ENCODE results near the gene ARHGEF18.
"Not testable (repeated sequence)": the region's sequence is repeated elsewhere in the genome, so short reads cannot be mapped to it uniquely, and the experiment has no call there.

The ARHGEF18 gene

GRCh38 chr19:7348587-7349230, at the start of gene ARHGEF18:
Gene ARHGEF18 (plus strand): TSS chr19:7348937. CDS start chr19:7362891, 13,954 bp downstream.
- DNase-seq = peak; percentile 87

DNA sequence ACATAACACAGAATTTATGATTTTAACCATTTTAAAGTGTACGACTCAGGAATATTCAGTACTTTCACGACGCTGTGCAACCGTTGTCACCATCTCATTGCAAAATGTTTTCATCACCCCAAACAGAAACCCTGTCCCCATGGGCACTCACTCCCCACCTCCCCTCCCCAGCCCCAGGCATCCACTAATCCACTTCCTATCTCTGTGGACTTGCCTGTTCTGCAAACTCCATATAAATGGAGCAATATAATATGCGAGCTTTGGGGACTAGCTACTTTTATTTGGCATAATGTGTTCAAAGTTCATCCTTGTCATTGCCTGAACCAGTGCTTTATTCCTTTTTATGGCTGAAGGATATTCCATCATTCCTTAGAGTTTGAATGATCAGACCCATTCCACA, 47.2 kb upstream of the ARHGEF18 start:
- DNase-seq = no peak

- no peak for DNase-seq
These were observed 45.3 kb upstream of the ARHGEF18 start for GRCh38 chr19:7303470-7303869.

DNA sequence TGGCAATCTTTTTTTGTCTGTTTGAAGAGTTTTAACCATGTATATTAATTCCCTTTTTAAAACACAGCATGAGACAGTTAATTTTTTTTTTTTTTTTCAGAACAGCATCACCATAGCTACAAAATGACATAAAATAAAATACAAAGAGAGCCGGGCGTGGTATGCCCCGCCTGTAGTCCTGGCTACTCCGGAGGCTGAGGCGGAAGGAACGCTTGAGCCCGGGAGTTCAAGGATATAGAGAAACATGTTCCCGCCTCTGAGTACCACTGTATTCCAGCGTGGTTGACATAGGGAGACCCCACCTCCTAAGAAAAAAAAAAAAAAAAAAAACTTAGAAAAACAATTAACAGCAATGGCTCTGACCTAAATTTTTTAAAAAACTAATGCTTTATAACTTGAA, 44.5 kb upstream of the ARHGEF18 start:
- DNase-seq = no peak

DNA sequence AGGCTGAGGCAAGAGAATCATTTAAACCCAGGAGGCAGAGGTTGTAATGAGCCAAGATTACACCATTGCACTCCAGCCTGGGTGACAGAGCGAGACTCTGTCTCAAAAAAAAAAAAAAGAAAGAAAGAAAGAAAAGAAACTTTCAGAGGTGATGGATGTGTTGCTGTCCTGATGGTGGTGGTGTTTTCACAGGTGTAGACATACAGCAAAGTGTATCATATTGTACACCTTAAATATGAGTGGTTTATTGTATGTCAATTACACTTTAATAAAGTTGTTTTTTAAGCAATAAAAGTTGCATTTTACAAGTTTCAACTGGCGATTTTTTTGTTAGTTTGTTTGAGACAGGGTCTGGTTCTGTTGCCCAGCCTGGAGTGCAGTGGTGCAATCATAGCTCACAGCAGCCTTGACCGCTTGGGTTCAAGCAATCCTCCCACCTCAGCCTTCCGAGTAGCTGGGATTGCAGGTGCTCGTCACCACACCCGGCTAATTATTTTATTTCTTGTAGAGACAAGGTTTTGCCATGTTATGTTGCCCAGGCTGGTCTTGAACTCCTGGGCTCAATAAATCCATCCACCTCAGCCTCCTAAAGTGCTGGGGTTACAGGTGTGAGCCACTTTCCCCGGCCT, 41.0 kb upstream of the ARHGEF18 start:
- no peak for DNase-seq

DNA sequence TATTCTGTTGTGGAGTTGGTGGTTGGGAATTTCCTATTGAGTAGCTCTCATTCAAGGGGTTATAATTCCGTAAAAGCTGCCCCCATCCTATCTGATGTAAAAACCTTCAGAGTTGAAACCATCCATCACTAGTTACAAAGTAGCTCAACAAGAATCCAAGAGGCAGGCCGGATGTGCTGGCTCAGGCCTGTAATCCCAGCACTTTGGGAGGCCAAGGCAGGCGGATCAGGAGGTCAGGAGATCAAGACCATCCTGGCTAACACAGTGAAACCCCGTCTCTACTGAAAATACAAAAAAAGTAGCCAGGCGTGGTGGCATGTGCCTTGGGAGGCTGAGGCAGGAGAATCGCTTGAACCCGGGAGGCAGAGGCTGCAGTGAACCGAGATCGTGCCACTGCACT, 40.4 kb upstream of the ARHGEF18 start:
- DNase-seq = not testable (repeated sequence)

DNA sequence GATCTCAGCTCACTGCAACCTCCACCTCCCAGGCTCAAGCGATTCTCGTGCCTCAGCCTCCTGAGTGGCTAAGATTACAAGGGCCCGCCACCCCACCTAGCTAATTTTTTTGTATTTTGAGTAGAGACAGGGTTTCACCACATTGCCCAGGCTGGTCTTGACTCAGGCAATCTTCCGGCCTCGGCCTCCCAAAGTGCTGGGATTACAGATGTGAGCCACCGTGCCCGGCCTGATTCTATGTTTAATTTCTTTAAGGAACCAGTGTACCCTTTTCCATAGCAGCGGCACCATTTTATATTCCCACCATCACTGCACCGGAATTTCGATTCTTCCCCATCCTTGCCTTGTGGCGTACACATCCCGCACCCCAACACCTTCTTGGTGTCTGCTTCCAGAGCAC, 36.8 kb upstream of the ARHGEF18 start:
- no peak for DNase-seq

- DNase-seq = no peak
These were observed 35.9 kb upstream of the ARHGEF18 start for GRCh38 chr19:7312816-7313215.

DNA sequence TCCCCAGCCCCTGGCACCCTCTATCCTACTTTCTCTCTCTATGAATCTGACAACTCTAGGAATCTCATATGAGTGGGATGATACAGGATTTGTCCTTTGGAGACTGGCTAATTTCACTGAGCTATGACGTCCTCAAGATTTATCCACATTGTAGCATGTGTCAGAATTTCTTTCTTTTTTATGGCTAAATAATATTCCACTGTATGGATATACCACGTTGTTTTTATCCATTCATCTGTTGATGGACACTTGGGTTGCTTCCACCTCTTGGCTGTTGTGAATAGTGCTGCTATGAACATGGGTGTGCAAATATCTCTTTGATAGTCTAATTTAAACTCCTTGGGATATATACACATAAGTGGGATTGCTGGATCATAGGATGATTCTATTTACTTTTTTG, 30.6 kb upstream of the ARHGEF18 start:
- no peak for DNase-seq

DNA sequence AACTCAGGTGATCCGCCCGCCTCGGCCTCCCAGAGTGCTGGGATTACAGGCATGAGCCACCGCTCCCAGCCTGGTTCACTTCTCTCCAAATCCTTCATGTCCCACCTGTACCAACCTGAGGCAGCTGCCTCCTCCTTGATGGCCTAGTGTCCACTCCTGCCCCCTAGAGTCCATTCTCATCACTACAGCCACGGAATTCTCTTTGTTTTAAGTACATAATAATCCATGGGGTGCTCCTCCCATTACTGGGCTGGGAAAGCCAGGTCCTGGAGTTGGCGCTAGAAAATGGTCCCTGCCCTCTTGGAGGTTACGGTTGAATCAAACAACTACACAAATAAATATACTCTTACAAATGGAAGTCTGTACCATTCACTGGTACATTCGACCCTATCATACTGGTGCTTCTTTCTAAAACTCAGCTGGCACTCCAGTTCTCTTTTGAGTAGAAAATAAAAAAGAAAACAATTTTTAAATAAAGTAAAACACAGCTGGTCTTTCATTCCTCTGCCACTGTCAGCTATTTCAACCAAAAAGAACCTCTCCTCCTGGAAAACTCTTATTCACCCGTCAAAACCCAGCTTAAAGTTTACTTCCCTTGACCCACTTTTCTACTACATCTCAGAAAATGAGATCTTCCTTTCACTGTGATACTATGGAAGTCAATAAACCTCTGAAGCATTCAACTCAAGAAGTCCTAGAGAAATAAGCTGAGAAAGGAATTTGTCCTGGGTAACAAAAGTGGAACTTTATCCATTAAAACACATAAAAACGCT, 22.4 kb upstream of the ARHGEF18 start:
- DNase-seq = peak; percentile 73

GRCh38 chr19:7327802-7328201, 20.9 kb upstream of the ARHGEF18 start:
- no peak for DNase-seq

- no peak for DNase-seq
These were observed 20.1 kb upstream of the ARHGEF18 start for GRCh38 chr19:7328647-7329046.

DNA sequence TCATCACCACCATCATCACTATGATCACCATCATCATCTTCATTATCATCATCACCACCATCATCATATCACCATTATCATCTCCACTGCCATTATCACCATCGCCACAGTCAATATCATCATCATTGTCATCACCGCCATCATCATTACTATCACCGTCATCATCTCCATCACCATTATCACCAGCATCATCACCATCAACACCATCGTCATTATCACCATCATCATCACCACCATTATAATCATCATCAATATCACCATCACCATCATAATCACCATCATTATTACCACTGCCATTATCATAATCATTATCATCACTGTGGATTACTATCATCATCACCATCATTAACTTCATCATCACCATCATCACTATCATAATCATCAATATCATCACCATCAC, 17.3 kb upstream of the ARHGEF18 start:
- DNase-seq = no peak

- DNase-seq = no peak
These were observed 15.3 kb upstream of the ARHGEF18 start for GRCh38 chr19:7333198-7334118.

- no peak for DNase-seq
These were observed 12.3 kb upstream of the ARHGEF18 start for GRCh38 chr19:7336321-7336973.

DNA sequence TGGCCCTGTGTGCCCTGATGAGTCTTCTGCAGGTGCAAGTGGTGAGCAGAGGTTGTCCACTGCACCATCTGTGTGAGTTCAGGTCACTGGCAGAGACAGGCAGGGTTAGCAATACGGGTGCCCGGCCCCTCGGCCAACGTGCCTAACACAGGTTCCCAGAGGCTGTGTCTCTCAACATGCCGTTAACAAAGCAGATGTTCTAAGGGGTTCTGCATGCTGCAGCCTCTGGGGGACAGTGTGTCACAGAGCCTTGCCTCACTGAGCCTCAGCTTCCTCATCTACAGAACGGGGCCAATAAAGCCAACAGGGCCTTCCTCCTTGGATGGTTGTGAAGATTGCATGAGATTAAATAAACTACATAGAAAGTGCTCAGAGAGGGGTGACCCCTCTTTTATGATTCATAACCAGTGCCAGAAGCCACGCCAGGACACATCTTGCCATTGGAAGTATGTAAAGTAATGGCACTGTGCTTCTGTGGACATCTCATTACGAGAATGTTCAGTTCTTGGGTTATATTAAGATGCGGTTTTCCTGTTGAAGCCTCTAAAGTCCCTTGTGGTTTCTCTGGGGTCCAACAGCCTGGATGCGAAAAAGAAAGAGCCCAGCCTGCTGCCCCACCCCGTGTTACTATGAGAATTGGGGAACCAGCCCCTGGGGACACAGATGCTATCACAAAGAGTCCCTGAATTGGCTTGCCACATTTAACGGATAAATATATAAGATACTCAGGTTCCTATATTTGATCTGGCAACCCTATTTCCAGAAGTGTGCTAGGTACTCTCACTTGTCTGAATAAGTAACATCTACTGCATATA, 11.2 kb upstream of the ARHGEF18 start:
- DNase-seq = no peak

GRCh38 chr19:7340959-7341837, 7.5 kb upstream of the ARHGEF18 start:
- peak; percentile 98 for DNase-seq

GRCh38 chr19:7342143-7342542, 6.6 kb upstream of the ARHGEF18 start:
- DNase-seq = no peak

DNA sequence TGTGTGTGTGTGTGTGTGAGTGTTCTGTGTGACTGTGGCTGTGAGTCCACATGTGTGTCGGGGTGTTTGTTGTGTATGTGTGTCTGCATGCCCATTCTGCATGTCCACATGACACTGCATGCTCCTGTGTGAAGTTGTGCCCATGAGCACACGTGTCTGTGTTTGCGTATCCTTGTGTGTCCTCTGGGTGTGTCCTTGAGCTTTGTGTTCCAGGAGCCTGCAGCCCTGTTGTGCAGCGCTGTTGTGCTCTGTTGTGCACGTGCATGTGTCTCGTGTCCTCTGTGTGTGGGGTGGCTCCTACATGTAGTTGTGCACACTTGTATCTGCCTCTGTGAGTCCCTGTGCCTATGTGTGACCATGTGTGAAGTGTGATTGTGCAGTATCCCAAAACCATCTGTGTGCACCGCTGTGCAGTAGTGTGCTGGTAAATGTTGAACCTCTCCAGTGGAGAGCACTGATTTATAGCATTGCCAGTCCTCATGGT, 2.2 kb upstream of the ARHGEF18 start:
- no peak for DNase-seq

DNA sequence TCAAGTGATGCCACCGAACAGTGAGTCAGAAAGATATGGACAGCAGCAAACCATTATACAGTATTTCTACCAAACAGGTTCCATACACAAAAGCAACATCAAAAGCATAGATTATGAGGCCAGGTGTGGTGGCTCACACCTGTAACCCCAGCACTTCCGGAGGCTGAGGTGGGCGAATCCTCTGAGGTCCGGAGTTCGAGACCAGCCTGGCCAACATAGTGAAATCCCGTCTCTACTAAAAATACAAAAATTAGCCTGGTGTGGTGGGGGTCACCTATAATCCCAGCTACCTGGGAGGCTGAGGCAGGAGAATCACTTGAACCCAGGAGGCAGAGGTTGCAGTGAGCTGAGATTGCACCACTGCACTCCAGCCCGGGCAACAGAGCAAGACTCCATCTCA, 1.7 kb upstream of the ARHGEF18 start:
- DNase-seq = peak; percentile 53
